NCI-H226 (cell line): ENCODE results near the gene SEMA3C.

ENCODE experiments used
- DNase-seq: peaks from one replicate; pipeline ENCODE4 v3.0.0-alpha.2; 2015

SEMA3C gene

DNA sequence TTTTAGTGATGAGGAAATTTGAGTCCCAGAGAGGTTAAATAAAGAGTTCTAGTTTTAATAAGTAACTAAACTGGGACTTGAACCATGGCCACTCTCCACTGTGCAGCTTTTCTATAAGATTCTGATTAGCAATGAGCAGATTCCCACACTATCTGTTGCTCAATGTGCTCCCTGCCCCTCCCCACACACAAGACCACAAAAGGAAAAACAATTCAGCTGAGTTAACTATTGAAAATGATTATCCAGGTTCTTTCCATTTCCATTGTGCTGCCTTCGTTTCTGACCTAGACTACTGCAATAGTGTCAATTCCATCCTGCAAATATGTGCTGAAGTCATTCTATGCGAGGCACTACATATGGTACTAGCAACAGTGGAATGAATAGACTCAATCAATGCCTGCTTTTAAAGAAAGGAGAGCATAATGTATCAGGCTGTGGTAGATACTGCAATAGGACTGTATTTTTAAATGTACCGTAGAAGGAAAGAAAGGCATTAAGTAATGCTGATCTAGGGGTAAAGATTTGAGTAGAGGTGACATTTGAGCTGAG, 97.0 kb downstream of the SEMA3C start:
- DNase-seq, result no peak

GRCh38 chr7:80819503-80819902, 99.3 kb downstream of the SEMA3C start:
- no peak for DNase-seq

- DNase-seq, result no peak
These were observed 100.7 kb downstream of the SEMA3C start for GRCh38 chr7:80818181-80818580.

DNA sequence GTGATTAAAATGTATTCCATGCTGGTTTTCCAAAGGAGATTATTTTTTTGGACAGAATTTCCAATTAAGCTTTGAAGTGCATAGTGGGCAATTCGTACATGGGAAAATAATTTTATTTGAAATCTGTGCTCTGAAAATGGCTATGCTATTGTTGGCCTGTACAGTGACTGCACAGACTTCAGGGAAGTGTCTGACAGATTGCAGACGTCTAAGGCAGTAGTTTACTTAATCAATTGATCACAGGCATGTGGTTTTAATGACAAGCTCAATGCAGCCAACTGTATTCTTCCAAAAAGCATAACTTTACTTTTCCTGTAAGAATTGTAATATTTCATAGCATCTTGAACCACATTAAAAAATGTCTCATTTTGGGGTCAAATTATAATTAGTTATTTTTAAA, 102.0 kb downstream of the SEMA3C start:
- DNase-seq, result no peak

DNA sequence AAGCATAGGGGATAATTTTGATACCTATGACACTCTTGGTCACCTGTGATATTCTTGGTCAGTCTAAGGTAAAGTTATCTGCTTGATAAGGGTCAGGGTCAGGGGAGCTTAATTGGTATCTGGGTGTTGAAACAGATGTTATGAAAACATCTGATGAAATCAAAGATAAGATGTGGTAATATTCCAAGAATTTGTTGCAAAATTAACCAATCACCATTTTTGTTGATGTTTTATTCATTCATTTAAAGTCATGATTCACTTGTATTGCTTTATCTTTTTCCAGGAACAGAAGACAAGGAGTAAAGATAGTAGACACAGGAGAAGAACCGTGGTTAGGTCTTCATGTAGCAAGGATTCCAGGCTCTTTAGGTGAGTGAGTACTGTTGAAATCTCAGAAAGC, 103.1 kb downstream of the SEMA3C start:
- DNase-seq, result peak; percentile 29

DNA sequence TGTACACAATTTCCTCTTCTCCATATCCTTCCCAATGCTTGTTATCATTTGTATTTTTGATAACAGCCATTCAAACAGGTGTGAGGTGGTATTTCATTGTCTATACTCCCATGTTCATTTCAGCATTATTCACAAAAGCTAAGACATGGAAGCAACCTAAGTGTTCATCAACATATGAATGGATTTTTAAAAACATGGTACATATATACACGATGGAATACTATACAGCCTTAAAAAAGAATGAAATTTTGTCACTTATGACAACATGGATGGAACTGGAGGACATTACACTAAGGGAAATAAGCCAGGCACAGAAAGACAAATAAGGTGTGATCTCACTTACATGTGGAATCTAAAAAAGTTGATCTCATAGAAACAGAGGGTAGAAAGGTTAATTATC, 109.3 kb downstream of the SEMA3C start:
- DNase-seq, result no peak

DNA sequence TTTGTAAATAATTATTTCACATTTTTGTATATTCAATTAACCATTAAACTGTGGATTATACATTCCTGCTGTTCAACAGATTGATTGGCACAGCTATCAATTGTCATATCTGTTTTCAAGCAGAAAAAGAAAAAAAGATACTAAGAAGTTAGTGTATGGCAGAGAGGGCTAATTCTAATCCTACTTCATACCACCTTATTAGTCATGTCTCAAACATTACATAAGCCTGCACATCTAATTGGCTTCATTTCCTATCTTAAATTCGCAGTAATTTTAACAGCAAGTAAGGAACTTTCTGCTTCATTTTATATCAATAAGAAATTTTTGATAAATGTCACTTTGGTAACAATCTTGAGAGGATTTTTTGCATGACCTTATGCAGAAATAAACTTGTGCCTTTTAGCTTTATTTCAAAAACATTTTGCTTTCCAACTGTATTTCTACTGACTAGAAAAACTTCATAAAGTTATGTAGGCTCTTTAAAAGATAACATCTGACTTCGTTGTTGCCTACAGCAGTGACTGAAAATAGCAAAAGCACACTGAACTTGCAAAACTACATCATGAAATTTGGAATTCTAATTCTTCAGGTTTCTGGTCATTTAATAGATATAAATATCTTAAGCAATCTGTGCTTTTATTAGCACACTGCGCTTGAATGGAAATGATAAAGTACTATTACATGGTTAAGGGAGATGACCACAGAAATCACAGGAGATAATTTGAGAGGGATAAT, 111.5 kb downstream of the SEMA3C start:
- no peak for DNase-seq

GRCh38 chr7:80806663-80807062, 112.2 kb downstream of the SEMA3C start:
- DNase-seq, result peak; percentile 36

DNA sequence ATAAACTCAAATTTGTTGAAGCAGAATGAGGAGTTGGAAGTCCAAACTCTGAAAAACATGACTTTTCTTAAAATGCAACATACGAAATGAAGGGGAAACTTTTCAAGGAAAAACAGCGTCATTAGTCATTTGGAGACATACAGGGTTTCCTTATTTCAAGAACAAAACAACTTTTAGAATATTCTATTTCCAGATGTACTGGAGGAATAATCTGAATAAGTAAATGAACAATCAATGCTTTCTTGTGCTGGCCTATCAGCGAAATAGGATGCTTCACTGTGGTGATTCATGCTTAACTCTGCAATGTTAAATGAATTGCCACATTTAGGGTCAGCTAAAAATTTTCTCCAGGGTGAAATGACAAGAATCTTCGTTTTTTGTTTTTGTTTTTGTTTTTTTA, 114.3 kb downstream of the SEMA3C start:
- DNase-seq, result no peak

GRCh38 chr7:80802527-80802926, 116.3 kb downstream of the SEMA3C start:
- DNase-seq, result no peak

DNA sequence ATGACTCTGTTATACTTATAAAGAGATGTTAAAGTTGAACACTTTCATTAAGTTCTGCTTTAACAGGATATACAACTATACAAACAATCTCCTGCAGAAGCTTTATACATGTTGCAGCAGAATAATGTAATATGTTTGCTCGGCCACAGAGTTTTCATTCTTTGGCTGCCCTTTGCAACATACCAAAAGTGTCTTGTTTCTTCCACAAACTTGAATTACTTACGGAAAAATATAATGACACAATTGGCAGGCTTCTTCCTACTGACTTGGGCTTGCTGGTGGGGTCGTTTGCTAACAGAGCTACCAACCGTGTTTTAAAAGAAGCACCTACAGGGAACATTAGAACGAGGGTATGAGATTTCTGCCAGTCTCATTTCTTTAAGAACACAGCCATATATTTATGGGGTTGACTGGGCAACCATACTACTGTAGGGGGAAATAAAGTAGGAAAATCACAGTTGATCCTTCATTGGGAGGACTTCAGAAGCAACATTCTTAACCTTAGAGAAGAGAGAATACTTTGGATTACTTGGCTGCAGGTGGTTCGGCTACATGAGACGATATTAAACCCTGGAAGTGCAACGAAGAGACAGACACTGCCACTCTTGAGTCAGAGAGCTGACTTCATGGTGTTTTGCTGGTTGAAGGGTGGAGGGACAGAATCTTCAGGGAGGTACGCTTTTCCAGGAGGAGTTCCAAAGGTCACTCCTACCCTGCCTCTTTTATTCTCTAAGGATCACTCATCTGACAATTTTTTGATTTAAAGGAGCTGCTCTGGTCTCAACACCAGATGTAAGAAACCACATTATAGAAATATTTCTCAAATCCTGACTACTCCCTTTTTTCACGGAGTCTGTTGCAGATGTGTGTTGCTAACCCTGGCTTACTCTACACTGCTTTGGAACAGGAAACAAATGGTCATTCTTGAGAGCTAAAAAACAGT, 123.9 kb downstream of the SEMA3C start:
- no peak for DNase-seq

DNA sequence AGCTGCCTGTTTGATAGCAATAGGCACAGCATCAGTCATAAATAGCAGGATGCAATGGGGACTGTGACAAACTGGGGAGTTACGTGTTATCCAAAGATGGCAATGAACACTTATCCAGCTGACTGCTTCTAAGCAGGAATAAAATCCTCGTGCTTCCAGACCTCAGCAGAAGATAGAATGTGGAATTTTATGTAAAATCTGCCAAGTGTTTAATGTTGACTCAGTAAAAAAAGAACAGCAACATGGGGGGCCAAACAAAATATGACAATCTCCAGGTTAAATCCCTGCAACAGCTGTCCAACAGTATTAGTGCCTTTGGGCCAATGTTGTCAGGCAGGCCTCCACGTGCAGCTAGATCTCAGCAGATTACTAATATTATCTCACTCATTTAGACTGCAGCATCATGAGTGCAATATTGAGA, 127.3 kb downstream of the SEMA3C start:
- DNase-seq, result no peak

GRCh38 chr7:80790877-80791276, 128.0 kb downstream of the SEMA3C start:
- no peak for DNase-seq

DNA sequence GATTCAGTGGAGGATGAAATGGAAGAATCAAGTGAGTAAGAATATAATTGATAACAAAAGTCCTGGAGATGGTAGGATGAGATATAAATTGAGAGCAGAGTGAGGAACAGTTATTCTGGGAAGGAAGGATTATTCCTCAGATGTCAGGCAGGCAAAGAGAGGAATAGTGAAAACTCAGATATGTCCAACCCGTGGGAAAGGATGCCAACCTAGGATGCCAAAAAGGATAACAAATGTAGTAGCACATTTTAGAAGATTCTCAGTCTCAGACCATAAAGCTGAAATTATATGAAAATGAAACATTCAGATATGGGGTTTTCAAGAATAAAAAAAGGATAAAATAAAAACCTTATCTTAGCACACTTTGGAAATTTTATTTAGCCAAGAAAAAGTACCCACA, 131.1 kb downstream of the SEMA3C start:
- DNase-seq, result no peak

GRCh38 chr7:80785961-80786536, 132.8 kb downstream of the SEMA3C start:
- DNase-seq, result no peak

DNA sequence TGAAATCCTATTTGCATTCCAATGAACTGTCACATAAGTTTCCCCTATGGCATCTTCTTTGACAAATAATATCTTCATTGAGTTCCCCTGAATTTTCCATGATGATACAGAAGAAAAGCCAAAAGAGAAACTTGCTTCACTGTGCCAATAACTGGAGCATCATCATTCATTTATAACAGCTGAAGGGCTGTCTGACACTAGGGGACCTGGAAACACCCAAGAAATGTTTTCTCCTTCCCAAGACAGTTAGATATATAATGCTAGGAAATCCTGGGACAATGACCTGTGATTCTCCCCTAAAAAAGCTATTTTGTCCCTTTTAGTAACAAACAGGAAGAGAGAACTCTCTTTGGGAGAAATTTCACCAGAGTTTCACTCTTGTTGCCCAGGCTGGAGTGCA, 133.6 kb downstream of the SEMA3C start:
- no peak for DNase-seq

DNA sequence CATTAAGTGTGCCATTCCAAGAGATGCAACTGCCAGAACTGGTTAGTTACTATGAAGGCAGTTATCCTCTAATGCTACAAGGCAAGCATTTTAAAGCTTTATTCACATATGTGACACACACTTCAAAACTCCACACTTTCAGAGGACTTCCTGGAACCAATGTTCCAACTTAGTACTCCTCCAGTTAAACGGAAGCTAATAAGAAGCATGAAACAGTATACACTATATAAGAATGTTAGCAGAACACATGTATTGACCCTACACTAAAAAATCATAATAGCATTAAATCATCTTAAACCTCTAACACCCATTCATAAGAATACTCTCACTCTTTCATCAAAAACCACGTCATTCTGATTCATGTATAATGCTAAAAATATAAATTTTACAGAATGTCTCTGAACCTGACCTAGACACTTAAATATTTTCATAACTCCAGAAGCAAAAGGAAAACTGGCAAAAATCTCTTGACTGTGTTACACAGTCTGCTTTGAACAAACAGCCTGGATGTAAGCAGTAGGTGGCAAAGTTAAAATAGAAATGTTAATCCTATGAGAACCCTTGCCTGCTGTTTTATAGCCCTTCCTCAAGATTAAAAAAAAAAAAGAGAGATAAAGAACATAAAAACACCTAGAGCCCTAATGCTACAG, 135.0 kb downstream of the SEMA3C start:
- no peak for DNase-seq

GRCh38 chr7:80783186-80783677, 135.6 kb downstream of the SEMA3C start:
- no peak for DNase-seq

DNA sequence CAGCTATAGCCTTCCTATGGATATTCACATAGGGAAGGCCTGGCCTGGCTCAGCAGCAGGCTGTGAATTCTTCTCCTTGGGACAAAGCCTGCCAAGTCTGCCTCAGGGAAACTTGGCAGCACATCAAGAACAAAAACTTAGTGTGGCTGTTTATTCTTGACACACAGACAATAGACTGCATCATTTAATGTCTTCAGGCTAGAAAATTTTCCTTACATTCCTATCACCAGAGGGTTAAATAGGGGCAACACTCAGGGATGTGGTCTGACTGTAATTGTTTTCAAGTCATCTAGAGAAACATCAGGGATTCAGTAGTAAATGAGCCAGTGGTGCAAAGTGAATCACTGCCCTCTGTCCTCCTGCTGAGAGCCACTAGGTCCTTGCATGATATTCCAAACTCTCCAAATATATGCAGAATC, 137.3 kb downstream of the SEMA3C start:
- DNase-seq, result peak; percentile 65

GRCh38 chr7:80781146-80781545, 137.7 kb downstream of the SEMA3C start:
- no peak for DNase-seq

DNA sequence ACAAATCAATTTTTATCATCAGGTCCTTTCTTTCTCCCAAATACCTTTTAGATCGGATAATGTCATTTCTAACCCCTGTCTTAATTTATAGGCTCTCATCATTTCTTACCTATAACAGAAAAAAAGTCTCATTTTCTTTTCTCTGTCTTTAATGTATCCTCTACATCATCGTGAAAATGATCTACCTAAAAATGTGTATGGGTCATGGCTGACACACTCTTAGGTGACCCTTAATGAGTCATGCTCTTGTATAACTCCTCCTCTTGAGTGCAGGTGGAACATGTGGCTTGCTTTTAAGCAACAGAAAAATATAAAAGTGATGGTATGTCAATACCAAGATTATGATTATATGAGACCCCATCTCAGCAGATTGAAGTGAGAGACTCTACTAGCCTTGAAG, 139.4 kb downstream of the SEMA3C start:
- DNase-seq, result peak; percentile 11

DNA sequence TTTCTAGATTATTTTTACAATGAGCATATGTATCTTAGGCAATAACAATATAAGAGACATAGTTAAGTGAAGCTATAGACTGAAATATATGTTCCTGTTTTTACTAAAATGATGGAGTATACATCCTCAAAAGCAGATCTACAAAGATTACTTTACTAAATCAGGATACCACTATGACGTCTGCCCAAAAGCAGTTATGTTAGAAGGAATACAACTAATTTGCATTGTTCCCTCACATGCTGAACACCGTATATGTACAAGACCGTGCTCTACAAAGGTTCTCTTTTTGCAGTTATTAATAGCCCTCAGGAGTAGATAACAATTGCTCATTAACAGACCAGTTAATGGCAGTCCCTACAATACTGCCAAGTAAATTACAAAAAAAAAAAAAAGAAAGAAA, 143.0 kb downstream of the SEMA3C start:
- no peak for DNase-seq

- no peak for DNase-seq
These were observed 143.4 kb downstream of the SEMA3C start for GRCh38 chr7:80775482-80775881.
